ENCODE results near the gene VEZT. TPM values are rescaled to one million over a fixed set of nuclear protein-coding genes. Genes with fewer than 3 reads are reported as not detected.
"Not testable (repeated sequence)": the region's sequence is repeated elsewhere in the genome, so short reads cannot be mapped to it uniquely, and the experiment has no call there.

VEZT gene
- total and polyA plus RNA-seq, 12 donors: 17.1 to 92.5 (median 73.5) TPM

DNA sequence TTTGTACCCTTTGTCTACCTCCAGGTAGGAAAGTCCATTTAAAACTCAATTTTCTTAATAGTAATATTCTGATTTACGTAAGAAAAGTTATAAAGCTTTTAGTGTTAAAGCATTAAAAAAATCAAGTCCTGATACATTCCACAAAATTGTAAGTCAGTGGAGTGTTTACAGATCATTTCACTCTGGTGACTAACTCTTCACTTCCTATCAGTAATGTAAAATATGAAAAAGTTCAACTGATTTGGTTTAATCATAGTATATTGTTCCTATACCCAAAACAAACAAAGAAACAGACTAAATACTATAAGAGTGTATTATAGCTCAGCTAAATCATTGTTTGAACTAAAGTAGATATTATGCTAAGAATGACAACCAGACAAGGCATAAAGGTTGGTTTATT, 85.9 kb downstream of the VEZT start:
- H3K36me3 ChIP-seq: peaks cover 0 to 72% (median 18%) of the 10 kb centered on the region in 9 donors
- intact Hi-C loops (cut with DNase I): no loop called here
- DNase-seq (no peak), ATAC-seq (no peak)
- H3K27me3 ChIP-seq: no peaks in the 10 kb centered on the region
- H3K27ac ChIP-seq: no peak overlapping the region
- no peak overlapping the region for H3K4me3 ChIP-seq
- 100% methylated on average over 1 of the region's 1 CpG for WGBS, 2 donors
- H3K4me1 ChIP-seq: peaks cover 0 to 8% (median 0%) of the 10 kb centered on the region in 9 donors
- TF ChIP-seq, protein P1, sequence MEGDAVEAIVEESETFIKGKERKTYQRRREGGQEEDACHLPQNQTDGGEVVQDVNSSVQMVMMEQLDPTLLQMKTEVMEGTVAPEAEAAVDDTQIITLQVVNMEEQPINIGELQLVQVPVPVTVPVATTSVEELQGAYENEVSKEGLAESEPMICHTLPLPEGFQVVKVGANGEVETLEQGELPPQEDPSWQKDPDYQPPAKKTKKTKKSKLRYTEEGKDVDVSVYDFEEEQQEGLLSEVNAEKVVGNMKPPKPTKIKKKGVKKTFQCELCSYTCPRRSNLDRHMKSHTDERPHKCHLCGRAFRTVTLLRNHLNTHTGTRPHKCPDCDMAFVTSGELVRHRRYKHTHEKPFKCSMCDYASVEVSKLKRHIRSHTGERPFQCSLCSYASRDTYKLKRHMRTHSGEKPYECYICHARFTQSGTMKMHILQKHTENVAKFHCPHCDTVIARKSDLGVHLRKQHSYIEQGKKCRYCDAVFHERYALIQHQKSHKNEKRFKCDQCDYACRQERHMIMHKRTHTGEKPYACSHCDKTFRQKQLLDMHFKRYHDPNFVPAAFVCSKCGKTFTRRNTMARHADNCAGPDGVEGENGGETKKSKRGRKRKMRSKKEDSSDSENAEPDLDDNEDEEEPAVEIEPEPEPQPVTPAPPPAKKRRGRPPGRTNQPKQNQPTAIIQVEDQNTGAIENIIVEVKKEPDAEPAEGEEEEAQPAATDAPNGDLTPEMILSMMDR (IDR thresholded peaks at IDR 0.05): no peak
- no peaks in the 10 kb centered on the region for H3K9me3 ChIP-seq

DNA sequence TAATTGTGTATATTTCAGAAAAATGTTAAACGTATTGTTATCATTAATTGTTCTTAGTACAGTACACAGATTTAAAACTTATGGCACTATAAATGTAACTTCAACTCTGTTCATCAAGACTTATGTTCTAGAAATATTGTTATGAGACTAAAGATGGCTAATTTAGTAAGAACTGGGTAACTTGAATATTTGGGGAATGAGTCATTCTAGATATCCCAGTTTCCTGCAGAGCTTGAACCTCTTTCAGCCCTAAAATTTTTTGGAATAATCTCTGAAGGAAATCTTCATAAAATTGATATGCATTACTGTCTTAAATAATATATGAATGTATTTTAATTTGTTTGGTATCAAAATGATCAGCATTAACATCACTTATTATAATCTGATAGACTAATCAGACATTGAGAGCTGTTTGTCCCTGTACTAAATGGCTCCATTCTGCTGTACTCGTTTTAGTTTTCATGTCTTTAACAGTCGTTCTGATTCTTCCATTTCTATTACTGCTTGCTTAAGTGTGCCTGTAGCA, 87.1 kb downstream of the VEZT start:
- Histone ChIP-seq H3K4me3 (no peak overlapping the region), H3K4me1 (peaks cover 0 to 8% (median 0%) of the 10 kb centered on the region in 9 donors), H3K27ac (no peak overlapping the region), H3K36me3 (peaks cover 0 to 70% (median 13%) of the 10 kb centered on the region in 9 donors), H3K27me3 (no peaks in the 10 kb centered on the region), H3K9me3 (no peaks in the 10 kb centered on the region)
- TF ChIP-seq, protein P1 (IDR thresholded peaks at IDR 0.05): no peak
- ATAC-seq (no peak), DNase-seq (no peak)
- intact Hi-C loops (cut with DNase I): no loop called here
- 73% methylated on average over 3 of the region's 3 CpGs for WGBS, 2 donors

DNA sequence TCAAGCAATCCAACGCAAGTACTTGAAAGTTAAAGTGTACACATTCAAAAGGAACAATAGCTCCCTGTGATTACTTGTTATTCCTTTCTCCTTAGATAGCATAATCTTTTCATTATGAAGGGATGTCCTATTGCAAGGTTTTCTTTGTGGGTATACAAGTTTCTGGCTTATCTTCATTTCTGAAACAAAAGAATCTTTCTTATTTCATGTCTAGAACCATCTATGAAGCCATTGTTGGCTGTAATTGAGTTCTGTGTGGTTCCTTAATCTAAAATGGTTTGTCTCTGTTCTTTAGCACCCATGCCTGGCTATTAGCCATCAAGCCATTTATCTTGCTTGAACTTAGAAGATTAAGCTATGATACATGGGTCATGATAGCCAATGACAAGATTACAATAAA, 95.0 kb downstream of the VEZT start:
- TF ChIP-seq, protein P1 (IDR thresholded peaks at IDR 0.05): no peak
- 67 to 73% methylated on average over 1 of the region's 1 CpG for WGBS, 2 donors
- ATAC-seq: no peak
- H3K4me3 ChIP-seq: no peak overlapping the region
- H3K36me3 ChIP-seq: peaks cover 0 to 31% (median 6%) of the 10 kb centered on the region in 9 donors
- H3K4me1 ChIP-seq: no peaks in the 10 kb centered on the region
- H3K27ac ChIP-seq: no peak overlapping the region
- H3K9me3 ChIP-seq: no peaks in the 10 kb centered on the region
- intact Hi-C loops (cut with DNase I): no loop called here
- DNase-seq: no peak
- no peaks in the 10 kb centered on the region for H3K27me3 ChIP-seq

DNA sequence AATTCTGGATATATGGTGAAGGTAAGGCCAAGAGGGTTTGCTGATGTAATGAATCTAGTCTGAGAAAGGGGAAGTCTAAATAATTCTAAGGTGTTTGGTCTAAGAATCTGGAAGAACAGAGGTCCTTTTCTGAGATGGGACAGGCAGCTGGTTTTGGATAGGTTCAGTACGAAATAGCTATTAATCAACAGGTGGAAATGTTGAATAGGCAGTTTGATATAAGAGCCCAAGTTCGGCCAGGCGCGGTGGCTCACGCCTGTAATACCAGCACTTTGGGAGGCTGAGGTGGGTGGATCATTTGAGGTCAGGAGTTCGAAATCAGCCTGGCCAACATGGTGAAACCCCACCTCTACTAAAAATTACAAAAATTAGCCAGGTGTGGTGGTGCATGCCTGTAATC, 97.1 kb downstream of the VEZT start:
- H3K9me3 ChIP-seq; intact Hi-C loops (cut with DNase I); DNase-seq; ATAC-seq; H3K4me3 ChIP-seq; H3K4me1 ChIP-seq; H3K27me3 ChIP-seq; H3K27ac ChIP-seq: not testable (repeated sequence)
- H3K36me3 ChIP-seq: peaks cover 0 to 11% (median 0%) of the 10 kb centered on the region in 9 donors
- WGBS, 2 donors: 92 to 98% methylated on average over 6 of the region's 6 CpGs

DNA sequence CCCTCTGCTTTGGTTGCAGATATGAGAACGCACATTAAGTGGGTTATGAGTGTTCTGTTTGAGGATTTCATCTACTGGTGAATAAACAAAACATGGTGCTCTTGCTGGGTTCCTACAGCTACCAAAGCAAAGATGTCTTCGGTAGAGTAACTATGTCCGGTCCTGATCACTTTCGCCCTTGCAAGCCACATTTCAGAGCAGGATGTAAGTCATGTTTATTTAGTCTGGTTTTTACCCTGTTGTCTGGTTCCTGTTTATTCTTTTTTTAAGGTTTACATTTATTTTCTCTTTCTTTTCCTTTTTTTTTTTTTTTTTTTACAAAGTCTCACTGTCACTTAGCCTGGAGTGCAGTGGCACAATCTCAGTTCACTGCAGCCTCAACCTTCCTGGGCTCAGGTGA, 99.2 kb downstream of the VEZT start:
- Histone ChIP-seq H3K36me3 (no peaks in the 10 kb centered on the region), H3K27me3 (no peaks in the 10 kb centered on the region), H3K9me3 (no peaks in the 10 kb centered on the region), H3K4me1 (no peaks in the 10 kb centered on the region), H3K4me3 (no peak overlapping the region), H3K27ac (no peak overlapping the region)
- DNase-seq (no peak), ATAC-seq (no peak)
- TF ChIP-seq, protein P1 (IDR thresholded peaks at IDR 0.05): no peak
- 84 to 88% methylated on average over 4 of the region's 4 CpGs for WGBS, 2 donors
- intact Hi-C loops (cut with DNase I): no loop called here
